ENCODE results near the gene RASSF8.

Gene RASSF8

DNA sequence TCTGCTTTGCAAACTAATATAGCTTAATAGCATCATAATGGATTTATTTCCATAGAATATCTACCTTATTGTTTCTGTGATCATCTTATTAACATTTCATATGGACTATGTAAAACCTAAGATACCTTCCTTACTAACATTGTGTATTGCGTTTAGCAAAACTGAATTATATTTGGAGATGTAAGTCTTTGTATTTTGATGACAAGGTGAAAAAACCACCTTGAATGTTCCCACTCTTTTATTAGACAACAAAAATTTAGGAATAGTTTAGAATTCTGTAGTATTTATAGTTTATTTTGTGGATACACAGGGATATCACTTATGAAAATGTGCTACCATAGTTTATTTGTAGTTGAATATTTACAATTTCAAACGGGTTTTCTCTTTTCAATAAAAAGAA is 32.0 kb downstream of the RASSF8 start:
- DNase-seq (ENCODE audit: extremely low read depth in 1 of 2, low read depth in 1 of 2), result no peak

DNA sequence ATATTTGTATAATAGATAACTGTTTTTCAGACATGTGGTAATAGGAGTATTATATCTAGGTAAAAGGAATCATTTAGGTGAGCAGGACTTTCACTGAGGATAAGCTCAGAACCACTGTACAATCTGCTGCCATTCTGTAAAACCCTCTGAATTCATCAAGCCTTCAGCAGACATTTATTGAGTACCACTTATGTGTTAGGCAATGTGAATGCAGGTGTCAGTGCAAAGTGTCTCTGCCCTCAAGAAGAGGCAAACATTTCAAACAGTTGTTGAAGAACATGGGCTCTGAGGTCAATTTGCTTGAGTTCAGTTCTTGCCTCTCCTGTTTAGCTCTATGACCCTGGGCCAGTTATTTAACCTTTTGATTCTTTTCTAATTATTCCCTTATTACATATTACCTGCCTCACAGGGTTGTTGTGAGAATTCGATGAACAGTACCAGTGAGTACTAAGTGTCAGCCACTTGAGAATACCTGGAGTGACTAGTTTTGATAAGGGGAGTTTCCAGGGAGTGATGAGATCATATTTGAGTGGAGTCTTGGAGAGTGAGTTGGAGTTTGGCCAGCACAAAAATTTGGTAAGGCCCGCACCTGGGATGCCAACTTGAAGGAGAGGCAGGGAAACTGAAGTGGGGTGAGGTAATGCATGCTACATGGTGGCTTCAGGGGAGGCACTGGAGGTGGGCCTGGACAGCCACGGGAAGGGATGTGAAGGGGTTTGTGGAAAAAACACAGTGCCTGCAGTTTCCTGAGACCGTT is 33.7 kb downstream of the RASSF8 start:
- DNase-seq (ENCODE audit: extremely low read depth in 1 of 2, low read depth in 1 of 2), result no peak

- no peak for DNase-seq (ENCODE audit: extremely low read depth in 1 of 2, low read depth in 1 of 2)
These were observed 35.6 kb downstream of the RASSF8 start for GRCh38 chr12:25993901-25994651.

- no peak for DNase-seq (ENCODE audit: extremely low read depth in 1 of 2, low read depth in 1 of 2)
These were observed 36.6 kb downstream of the RASSF8 start for GRCh38 chr12:25994901-25995625.

GRCh38 chr12:25995906-25996305 is 37.4 kb downstream of the RASSF8 start:
- no peak for DNase-seq (ENCODE audit: extremely low read depth in 1 of 2, low read depth in 1 of 2)

- no peak for DNase-seq (ENCODE audit: extremely low read depth in 1 of 2, low read depth in 1 of 2)
These were observed 38.2 kb downstream of the RASSF8 start for GRCh38 chr12:25996677-25997076.

GRCh38 chr12:25997201-25997963 is 38.9 kb downstream of the RASSF8 start:
- no peak for DNase-seq (ENCODE audit: extremely low read depth in 1 of 2, low read depth in 1 of 2)

GRCh38 chr12:26000898-26001297 is 42.4 kb downstream of the RASSF8 start:
- no peak for DNase-seq (ENCODE audit: extremely low read depth in 1 of 2, low read depth in 1 of 2)

- DNase-seq (ENCODE audit: extremely low read depth in 1 of 2, low read depth in 1 of 2), result no peak
These were observed 43.0 kb downstream of the RASSF8 start for GRCh38 chr12:26001530-26001929.

- no peak for DNase-seq (ENCODE audit: extremely low read depth in 1 of 2, low read depth in 1 of 2)
These were observed 44.6 kb downstream of the RASSF8 start for GRCh38 chr12:26003065-26003464.

DNA sequence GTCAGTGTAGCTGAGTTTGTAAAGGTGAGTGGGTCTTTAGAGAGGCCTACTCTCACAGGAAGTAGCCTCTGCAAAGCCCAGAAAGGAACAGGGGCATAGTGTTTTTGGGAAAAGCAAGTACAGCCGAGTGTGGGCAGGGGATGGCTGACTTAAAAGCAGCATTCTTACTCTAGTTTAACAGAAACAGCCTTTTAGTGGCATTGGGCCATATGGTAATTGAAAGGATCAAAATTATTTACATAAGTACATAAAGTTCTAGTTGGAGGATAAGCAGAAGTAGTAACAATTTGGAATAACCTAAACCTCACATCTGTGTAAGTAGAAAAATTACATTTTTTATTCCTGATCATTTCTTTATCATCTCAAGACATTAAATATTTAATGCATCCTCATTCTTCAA is 49.1 kb downstream of the RASSF8 start:
- no peak for DNase-seq (ENCODE audit: extremely low read depth in 1 of 2, low read depth in 1 of 2)

DNA sequence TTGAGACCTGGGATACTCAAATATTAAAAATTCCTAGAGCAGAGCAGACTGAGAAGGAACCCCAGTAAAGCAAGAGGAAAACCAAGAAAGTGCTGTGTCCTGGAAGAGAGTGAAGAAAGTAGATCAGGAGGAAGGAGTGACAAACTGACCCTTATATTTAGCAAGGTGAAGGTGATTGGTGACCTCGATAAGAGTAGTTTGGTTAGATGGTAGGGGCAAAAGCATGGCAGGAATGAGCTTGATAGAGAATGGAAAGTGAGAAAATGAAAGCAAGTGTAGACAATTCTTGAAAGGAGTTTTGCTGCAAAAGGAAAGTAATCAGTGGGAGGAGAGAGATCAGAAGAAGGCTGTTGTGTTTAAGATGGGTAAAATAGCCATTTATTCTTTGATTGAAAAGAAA is 51.1 kb downstream of the RASSF8 start:
- DNase-seq (ENCODE audit: extremely low read depth in 1 of 2, low read depth in 1 of 2), result no peak

DNA sequence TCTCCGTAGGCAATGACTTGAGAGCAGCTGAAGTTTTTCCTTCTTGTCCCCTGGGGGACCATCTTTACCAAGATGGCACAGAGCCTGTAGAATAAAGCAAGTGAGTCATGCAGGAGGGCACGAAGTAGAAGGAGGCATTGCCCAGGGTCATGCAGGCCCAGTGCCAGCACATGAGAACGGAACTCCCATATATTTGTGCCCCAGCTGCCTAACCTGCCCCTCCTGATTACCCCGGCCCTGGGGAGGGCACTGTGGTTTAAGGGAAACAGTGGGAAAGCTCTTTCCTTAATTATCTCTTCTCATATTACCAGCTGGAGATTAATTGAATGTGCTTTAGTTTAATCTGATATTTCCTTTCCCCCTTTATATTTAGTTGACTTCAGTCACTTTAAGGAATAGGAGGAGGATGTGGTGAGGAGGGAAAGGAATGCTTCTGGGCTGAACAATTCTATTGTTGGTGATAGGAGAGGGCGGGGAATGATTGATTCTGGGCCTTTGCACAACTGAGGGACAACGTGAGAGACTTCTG is 51.9 kb downstream of the RASSF8 start:
- no peak for DNase-seq (ENCODE audit: extremely low read depth in 1 of 2, low read depth in 1 of 2)

DNA sequence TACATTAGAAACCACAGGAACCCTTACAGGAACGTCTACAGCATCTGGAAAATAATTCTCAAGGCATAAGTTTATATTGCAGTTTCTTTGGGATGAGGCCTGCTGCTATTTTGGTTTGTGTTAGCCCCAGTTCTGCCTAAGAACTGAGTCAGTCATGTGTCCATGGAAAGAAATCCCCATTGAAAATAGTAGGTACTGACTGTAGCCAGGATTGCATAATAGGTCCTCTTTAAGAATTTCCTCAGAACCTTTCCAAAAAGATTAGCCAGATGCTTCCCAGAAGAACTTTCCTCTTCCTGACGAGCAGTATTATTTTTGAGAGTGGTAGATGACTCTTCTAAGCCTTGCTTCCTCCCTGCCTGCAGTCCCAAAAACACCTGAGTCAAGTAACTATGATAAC is 52.6 kb downstream of the RASSF8 start:
- DNase-seq (ENCODE audit: extremely low read depth in 1 of 2, low read depth in 1 of 2), result no peak

GRCh38 chr12:26014085-26014484 is 55.6 kb downstream of the RASSF8 start:
- no peak for DNase-seq (ENCODE audit: extremely low read depth in 1 of 2, low read depth in 1 of 2)

- no peak for DNase-seq (ENCODE audit: extremely low read depth in 1 of 2, low read depth in 1 of 2)
These were observed 58.0 kb downstream of the RASSF8 start for GRCh38 chr12:26016516-26016915.

DNA sequence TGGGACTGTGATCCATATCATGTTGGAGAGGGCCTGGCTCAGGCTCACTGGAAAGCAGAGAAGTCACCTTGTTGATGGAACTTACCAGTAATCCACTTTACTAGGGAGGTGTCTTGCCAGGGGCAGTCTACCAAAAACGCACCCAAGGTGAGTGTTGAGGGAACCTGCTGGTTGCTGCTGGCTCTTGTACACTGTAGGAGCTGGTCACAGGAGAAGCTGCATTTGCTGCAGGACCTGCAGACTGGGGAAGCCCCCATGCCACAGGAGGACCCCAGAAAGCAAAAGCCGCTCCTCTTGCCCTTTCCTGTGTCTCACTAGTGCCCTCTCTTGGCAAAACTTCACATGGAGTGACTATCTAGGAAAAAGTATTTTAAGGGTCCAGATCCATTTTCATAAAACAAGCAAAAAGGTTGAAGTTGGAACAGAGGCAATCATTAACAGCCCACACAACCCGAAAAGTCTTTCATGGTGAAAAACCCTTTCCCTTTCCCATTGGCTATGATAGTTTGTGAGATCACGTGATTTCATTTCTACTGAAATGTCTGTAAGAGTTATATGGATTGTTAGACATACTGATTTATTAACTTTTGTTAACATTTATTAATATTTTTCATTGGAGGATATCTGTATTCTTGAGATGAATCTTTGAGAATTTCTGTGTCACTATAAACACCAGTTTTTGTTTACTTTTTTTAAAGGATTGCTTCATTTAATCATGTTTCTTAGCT is 59.2 kb downstream of the RASSF8 start:
- DNase-seq (ENCODE audit: extremely low read depth in 1 of 2, low read depth in 1 of 2), result no peak

DNA sequence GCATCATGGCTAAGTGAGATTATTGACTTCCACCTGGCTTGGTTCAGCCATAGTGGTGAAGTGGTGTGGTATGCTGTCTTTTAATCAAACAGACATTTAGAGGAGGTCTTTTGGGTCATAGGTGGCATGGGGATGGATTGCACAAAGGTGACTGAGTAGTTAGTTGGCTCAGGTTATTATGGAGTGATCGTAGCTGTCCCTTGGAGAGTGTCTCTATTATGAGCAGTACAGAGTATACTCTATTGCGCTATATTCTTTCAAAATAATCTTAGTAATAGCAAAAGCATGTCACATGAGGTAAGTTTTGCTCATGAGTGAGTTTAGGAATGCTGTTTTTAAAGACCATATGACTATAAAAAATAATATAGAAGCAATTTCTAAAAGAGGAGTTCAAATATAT is 60.4 kb downstream of the RASSF8 start:
- no peak for DNase-seq (ENCODE audit: extremely low read depth in 1 of 2, low read depth in 1 of 2)

- no peak for DNase-seq (ENCODE audit: extremely low read depth in 1 of 2, low read depth in 1 of 2)
These were observed 63.1 kb downstream of the RASSF8 start for GRCh38 chr12:26021534-26021933.

GRCh38 chr12:26022043-26022442 is 63.6 kb downstream of the RASSF8 start:
- no peak for DNase-seq (ENCODE audit: extremely low read depth in 1 of 2, low read depth in 1 of 2)
